SU-DHL-6 (cell line): ENCODE results near the gene TLL2.

Experiments
- CTCF ChIP-seq: fragments of 200-600 bp; sonication (generic); IDR thresholded peaks from one replicate; pipeline ENCODE4 v1.5.1; 2017; ENCODE audit warnings: antibody characterized with exemption, mild to moderate bottlenecking, low read length, moderate library complexity; ENCODE audit not compliant: insufficient read depth, poor library complexity, severe bottlenecking
- EZH2phosphoT487 ChIP-seq: fragments of 200-600 bp; sonication (generic), shearing (Covaris generic); conservative IDR thresholded peaks from 2 replicates; pipeline ENCODE4 v1.6.1; 2018; ENCODE audit warnings: mild to moderate bottlenecking, antibody characterized with exemption, low read length, moderate library complexity, mixed read lengths

GRCh38 chr10:96418582-96418981 is 95.1 kb downstream of the TLL2 start:
- no peak for TF ChIP-seq CTCF
- no peak for TF ChIP-seq EZH2phosphoT487
